Nucleus accumbens (tissue), 56 donors: ENCODE measurements around the gene LCORL.

ENCODE experiments used
- DNase-seq, 56 donors: peaks; one replicate each; lab custom pipeline; 2025; lab: John Stamatoyannopoulos, UW

Gene LCORL

DNA sequence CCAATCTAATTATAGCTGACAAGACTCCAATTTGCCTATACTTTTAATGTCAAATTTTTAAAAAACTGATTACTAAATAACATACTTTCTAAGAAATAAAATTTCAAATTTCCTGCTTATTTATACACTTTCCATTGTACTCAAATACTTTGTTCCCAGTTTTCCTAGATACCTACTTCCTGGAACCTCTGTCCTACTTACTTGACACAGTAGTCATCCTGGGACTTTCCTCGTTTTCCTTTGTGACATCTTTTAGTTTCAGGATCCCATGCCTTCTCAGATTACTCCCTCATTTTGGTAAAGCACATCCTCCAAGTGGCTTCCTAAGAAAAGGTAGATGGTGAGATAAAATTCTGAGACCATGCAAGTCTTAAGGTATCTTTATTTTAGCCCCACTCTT is 226.8 kb downstream of the LCORL start:
- no peak for DNase-seq
